SK-N-SH (cell line): ENCODE data around the gene DGCR8.

Experiments
- ELF1 ChIP-seq: IDR thresholded peaks from 2 replicates; pipeline ENCODE4 v1.4.0; 2012
- FOXJ3 ChIP-seq: sonication (generic); formaldehyde crosslinking; IDR thresholded peaks from 2 replicates; pipeline ENCODE4 v1.5.1; 2020; ENCODE audit warnings: mild to moderate bottlenecking, missing genetic modification reagents
- POLR2AphosphoS5 ChIP-seq: IDR thresholded peaks from 2 replicates; pipeline ENCODE4 v1.6.1; 2012; ENCODE audit warnings: low read depth, low read length
- SMC3 ChIP-seq: IDR thresholded peaks from 2 replicates; pipeline ENCODE4 v1.6.1; 2012; ENCODE audit warnings: low read depth, low read length, improper control_type of control experiment
- TAF1 ChIP-seq: IDR thresholded peaks from 2 replicates; pipeline ENCODE4 v1.6.1; 2012; ENCODE audit warnings: low read depth, mild to moderate bottlenecking, low read length, moderate library complexity, borderline replicate concordance
- YY1 ChIP-seq: IDR thresholded peaks from 2 replicates; pipeline ENCODE4 v1.4.0; 2012; ENCODE audit warnings: low read depth, mild to moderate bottlenecking
- TF ChIP-seq, protein P1 (sequence below): IDR thresholded peaks from 2 replicates; pipeline ENCODE4 v1.6.1; 2012; ENCODE audit warnings: mild to moderate bottlenecking, low read depth, low read length, moderate library complexity
- TF ChIP-seq, protein P2 (sequence below): fragments of 200-600 bp; sonication (generic); IDR thresholded peaks from 2 replicates; pipeline ENCODE4 v1.6.1; 2017; ENCODE audit warnings: antibody characterized with exemption, mild to moderate bottlenecking, moderate library complexity

DNA sequence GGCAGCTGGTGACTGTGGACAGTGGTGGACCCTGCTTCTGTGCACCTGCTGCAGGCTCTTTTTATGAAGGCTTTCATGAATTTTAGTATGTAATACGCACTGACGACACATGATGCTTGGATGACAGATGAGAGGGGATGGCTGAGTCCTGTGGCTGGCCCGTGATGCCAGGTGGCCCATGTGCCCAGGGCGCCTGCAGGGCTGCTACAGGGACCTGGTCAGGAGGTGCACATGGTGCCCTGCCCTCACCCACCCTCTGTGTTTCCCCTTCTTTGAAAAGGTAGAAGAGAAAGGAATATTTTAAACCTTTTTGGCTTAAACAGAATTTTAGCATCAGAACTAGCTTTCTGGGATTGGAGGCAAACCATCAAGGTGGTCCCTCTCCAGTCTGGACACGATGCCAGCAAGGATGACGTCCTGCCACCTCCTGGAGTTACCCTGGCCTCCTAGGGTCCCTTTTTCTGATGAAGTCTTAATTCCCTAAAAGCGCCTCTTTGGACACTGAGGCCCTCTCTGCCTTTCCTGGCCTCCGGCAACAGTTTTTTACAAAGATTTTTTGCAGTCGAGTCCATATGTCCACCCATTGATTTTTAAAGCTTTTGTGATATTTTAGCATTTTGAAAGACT lies 30.4 kb downstream of the DGCR8 start:
- TF ChIP-seq, protein P1, sequence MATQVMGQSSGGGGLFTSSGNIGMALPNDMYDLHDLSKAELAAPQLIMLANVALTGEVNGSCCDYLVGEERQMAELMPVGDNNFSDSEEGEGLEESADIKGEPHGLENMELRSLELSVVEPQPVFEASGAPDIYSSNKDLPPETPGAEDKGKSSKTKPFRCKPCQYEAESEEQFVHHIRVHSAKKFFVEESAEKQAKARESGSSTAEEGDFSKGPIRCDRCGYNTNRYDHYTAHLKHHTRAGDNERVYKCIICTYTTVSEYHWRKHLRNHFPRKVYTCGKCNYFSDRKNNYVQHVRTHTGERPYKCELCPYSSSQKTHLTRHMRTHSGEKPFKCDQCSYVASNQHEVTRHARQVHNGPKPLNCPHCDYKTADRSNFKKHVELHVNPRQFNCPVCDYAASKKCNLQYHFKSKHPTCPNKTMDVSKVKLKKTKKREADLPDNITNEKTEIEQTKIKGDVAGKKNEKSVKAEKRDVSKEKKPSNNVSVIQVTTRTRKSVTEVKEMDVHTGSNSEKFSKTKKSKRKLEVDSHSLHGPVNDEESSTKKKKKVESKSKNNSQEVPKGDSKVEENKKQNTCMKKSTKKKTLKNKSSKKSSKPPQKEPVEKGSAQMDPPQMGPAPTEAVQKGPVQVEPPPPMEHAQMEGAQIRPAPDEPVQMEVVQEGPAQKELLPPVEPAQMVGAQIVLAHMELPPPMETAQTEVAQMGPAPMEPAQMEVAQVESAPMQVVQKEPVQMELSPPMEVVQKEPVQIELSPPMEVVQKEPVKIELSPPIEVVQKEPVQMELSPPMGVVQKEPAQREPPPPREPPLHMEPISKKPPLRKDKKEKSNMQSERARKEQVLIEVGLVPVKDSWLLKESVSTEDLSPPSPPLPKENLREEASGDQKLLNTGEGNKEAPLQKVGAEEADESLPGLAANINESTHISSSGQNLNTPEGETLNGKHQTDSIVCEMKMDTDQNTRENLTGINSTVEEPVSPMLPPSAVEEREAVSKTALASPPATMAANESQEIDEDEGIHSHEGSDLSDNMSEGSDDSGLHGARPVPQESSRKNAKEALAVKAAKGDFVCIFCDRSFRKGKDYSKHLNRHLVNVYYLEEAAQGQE, result no peak
- TF ChIP-seq FOXJ3 (CRISPR knock-in tag), result no peak
- no peak for TF ChIP-seq YY1
- TF ChIP-seq, protein P2, sequence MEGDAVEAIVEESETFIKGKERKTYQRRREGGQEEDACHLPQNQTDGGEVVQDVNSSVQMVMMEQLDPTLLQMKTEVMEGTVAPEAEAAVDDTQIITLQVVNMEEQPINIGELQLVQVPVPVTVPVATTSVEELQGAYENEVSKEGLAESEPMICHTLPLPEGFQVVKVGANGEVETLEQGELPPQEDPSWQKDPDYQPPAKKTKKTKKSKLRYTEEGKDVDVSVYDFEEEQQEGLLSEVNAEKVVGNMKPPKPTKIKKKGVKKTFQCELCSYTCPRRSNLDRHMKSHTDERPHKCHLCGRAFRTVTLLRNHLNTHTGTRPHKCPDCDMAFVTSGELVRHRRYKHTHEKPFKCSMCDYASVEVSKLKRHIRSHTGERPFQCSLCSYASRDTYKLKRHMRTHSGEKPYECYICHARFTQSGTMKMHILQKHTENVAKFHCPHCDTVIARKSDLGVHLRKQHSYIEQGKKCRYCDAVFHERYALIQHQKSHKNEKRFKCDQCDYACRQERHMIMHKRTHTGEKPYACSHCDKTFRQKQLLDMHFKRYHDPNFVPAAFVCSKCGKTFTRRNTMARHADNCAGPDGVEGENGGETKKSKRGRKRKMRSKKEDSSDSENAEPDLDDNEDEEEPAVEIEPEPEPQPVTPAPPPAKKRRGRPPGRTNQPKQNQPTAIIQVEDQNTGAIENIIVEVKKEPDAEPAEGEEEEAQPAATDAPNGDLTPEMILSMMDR, result no peak
- TF ChIP-seq POLR2AphosphoS5, result no peak
- TF ChIP-seq SMC3, result no peak
- TF ChIP-seq TAF1, result no peak
- no peak for TF ChIP-seq ELF1
